Kasumi-1 (cell line): ENCODE results near the gene RPS19BP1.
"Not testable (repeated sequence)": the region's sequence is repeated elsewhere in the genome, so short reads cannot be mapped to it uniquely, and the experiment has no call there.

Experiments used
- DNase-seq, 2 experiments: peaks; one replicate each; lab custom pipeline; 2025; lab: John Stamatoyannopoulos, UW

Gene RPS19BP1

GRCh38 chr22:39528681-39529486 is 3.7 kb downstream of the RPS19BP1 start:
- DNase-seq: peak; percentile 88 to 93

- no peak for DNase-seq
Measured at GRCh38 chr22:39528080-39528661, 4.4 kb downstream of the RPS19BP1 start.

DNA sequence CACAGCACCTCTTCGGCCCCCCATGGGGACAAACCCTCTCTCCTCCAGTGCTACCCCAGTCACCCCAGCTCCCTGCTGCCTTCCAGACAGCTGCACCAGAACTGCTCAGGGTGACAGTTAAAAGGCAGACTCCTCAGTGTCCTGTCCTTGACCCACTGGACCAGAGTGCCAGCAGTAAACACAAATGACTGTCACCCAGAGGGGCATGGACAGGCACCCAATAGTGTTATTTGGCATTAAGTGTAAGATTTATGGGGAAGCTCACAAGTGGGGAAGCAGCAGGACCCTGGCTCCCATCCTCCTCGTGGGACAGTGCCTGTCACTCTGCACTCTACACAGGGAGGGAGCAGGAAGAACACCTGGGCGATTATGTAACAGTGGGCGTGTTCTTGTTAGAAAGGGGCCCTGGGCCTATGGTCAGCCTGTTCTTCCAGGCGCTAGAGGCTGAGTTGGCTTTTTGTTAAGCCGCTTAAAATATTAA is 5.0 kb downstream of the RPS19BP1 start:
- no peak for DNase-seq

- peak; percentile 38 to 49 for DNase-seq
Measured at GRCh38 chr22:39526736-39527171, 5.8 kb downstream of the RPS19BP1 start.

GRCh38 chr22:39525658-39525975 is 6.9 kb downstream of the RPS19BP1 start:
- no peak for DNase-seq

- DNase-seq: no peak
Measured at GRCh38 chr22:39524753-39525657, 7.5 kb downstream of the RPS19BP1 start.

DNA sequence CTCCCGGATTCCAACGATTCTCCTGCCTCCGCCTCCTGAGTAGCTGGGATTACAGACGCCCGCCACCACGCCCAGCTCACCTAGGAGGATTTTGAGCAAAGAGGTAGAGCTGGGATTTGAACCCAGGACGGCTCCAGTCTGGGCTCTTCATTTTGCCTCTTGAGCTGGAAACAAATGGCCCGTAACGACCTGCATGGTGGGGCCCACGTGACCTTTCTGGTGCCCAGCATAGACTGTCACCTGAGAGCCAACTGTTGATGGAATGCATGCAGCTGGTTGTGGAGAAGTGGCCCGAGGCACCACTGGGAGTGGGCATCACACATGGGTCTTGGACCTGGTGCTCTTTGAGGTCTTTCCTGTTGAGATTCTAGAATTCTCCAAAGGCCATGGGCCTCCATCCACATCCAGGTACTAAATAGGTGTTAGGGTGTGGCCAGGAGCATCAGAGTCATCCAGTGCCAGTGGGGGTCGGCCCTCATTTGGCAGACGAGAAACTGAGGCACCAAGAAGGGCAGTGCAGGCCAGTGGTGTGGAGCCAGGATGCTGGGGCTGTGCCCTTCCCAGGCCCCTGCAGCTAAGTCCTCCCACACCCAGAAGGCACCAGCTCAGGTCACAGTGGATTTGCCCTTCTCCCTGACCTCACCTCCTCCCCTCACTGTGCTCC is 8.3 kb downstream of the RPS19BP1 start:
- DNase-seq: no peak

GRCh38 chr22:39522567-39523300 is 9.8 kb downstream of the RPS19BP1 start:
- peak in 1 of 2 experiments; percentile 55 for DNase-seq

DNA sequence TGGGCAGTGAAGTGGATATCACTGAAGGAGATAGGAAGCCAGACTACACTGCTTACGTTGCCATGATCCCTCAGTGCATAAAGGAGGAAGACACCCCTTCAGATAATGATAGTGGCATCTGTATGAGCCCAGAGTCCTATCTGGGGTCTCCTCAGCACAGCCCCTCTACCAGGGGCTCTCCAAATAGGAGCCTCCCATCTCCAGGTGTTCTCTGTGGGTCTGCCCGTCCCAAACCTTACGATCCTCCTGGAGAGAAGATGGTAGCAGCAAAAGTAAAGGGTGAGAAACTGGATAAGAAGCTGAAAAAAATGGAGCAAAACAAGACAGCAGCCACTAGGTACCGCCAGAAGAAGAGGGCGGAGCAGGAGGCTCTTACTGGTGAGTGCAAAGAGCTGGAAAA is 10.5 kb downstream of the RPS19BP1 start:
- not testable (repeated sequence) for DNase-seq

DNA sequence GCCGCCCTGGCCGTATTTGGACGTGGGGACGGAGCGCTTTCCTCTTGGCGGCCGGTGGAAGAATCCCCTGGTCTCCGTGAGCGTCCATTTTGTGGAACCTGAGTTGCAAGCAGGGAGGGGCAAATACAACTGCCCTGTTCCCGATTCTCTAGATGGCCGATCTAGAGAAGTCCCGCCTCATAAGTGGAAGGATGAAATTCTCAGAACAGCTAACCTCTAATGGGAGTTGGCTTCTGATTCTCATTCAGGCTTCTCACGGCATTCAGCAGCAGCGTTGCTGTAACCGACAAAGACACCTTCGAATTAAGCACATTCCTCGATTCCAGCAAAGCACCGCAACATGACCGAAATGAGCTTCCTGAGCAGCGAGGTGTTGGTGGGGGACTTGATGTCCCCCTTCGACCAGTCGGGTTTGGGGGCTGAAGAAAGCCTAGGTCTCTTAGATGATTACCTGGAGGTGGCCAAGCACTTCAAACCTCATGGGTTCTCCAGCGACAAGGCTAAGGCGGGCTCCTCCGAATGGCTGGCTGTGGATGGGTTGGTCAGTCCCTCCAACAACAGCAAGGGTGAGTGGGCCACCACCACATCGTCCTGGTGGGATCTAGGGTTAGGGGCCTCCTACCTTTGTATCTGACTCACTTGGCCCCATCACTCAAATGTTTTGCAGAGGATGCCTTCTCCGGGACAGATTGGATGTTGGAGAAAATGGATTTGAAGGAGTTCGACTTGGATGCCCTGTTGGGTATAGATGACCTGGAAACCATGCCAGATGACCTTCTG is 11.3 kb downstream of the RPS19BP1 start:
- DNase-seq: not testable (repeated sequence)

GRCh38 chr22:39520226-39521105 is 12.1 kb downstream of the RPS19BP1 start, which contains the start of gene ATF4:
ATF4 (plus strand) TSS chr22:39520562; CDS start chr22:39521446, 884 bp downstream.
- peak in 1 of 2 experiments; percentile 92 for DNase-seq

DNA sequence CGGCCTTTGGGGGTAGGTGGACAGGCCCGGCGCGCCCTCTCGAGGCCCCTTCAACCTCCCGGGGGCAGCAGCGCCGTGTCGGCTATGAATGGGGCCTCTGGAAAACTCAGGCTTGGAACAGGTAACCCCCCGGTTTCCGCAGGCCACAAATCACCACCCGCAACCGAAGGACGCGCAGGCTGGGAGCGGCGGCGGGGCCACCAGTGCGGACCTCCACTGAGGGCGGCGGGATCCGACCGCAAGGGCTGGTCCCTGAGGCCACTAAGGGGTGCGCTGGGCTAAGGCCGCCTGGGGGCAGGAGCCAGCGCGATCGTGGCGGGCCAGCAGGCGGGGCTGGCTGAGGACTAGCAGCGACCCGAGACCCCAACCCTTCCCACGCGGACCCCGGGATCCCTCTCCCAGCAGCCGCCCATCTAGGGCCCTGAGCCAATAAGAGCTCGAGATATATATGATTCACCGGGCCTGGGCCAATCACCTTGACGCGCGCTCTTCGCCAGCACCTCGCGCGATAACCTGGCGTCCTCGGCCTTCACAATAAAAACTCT is 12.8 kb downstream of the RPS19BP1 start:
- DNase-seq: peak; percentile 99

DNA sequence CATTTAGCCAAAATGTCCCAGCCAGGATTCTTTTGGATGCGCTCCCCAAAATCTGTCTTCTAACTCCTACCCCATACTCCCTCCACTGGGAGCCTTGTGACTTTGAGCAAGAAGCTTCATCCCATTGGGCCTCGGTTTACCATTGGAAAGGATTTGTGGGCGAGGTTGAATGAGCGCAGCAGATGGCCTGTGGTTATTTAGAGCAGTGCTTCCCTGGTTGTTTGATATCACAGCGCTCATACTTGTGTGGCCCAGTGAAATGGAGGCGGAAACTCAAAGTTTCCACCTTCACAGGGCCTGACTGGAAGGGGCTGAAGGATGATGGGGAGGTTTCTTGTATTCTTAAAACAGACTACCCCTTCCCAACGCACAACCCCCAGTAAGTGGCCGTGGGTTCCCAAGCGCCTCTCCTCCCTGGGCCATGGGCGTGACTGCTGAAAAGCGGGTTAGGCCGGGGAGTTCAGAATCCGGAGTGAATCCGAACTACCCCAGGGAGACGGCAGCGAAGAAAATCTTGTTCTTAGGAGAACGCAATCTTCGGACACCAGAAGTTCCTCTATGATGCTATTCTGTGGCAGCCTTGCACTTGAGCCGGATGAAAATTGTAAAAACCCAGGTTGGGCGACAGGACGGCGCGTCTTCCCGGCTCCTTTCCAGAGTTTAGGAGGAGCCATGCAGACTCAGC is 13.4 kb downstream of the RPS19BP1 start:
- peak; percentile 57 to 76 for DNase-seq

- no peak for DNase-seq
Measured at GRCh38 chr22:39518144-39518786, 14.3 kb downstream of the RPS19BP1 start.

GRCh38 chr22:39517470-39517869 is 15.1 kb downstream of the RPS19BP1 start:
- no peak for DNase-seq

- DNase-seq: no peak
Measured at GRCh38 chr22:39515266-39516050, 17.1 kb downstream of the RPS19BP1 start.

DNA sequence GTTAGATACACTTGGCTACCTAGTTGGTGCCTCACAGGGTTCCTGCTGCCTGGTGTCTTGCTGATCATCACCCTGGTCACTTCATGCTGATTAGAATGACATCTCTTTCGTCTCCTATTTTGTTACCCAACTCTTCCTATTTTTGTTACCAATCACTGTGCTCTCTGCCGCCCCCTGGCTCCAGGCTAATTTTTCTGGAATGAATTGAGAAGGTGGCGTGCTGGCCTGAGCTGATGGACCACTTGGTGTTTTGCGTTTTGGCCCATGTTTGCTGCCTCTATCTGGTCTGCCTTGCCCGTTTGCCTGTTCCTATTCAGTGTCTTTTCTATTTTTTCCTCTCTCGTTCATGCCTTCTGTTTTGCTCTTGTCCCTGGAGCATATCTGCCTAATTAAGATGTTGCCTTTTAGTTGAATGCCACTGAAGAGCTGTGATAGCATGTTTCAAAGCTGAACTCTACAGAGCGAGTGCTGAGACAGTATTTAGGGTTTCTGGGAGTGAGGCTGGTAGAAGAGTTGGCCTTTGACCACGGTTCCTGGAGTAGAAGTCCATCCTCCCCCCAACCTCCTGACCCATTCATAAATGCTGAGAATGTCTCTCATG is 18.1 kb downstream of the RPS19BP1 start:
- peak; percentile 51 to 77 for DNase-seq
